Measurements from ENCODE around the gene SECTM1. TPM values are rescaled to one million over a fixed set of nuclear protein-coding genes. Genes with fewer than 3 reads are reported as not detected.
"Not testable (repeated sequence)": the region's sequence is repeated elsewhere in the genome, so short reads cannot be mapped to it uniquely, and the experiment has no call there.

SECTM1 gene
- 0.51 and 0.65 TPM in 2 replicates for total RNA-seq (2014; rRNA removed; shearing (Covaris generic))

GRCh38 chr17:82333279-82334171 lies at the start of gene SECTM1:
SECTM1 (minus strand) TSS chr17:82333766; CDS start chr17:82327240, 6,526 bp downstream.
- peak; percentile 40 for DNase-seq (ENCODE audit: low read depth)

GRCh38 chr17:82382933-82383255 lies 49.3 kb upstream of the SECTM1 start:
- no peak for DNase-seq (ENCODE audit: low read depth)

- DNase-seq (ENCODE audit: low read depth) = peak; percentile 7
Observed at GRCh38 chr17:82382220-82382932, 48.8 kb upstream of the SECTM1 start.

- DNase-seq (ENCODE audit: low read depth) = not testable (repeated sequence)
Observed at GRCh38 chr17:82381703-82382009, 48.1 kb upstream of the SECTM1 start.

- DNase-seq (ENCODE audit: low read depth) = no peak
Observed at GRCh38 chr17:82380860-82381702, 47.5 kb upstream of the SECTM1 start.

GRCh38 chr17:82378741-82379021 lies 45.1 kb upstream of the SECTM1 start:
- DNase-seq (ENCODE audit: low read depth) = no peak

GRCh38 chr17:82377924-82378740 lies 44.6 kb upstream of the SECTM1 start:
- DNase-seq (ENCODE audit: low read depth) = no peak

GRCh38 chr17:82377294-82377693 lies 43.7 kb upstream of the SECTM1 start:
- not testable (repeated sequence) for DNase-seq (ENCODE audit: low read depth)

GRCh38 chr17:82376042-82376730 lies 42.6 kb upstream of the SECTM1 start:
- no peak for DNase-seq (ENCODE audit: low read depth)

- no peak for DNase-seq (ENCODE audit: low read depth)
Observed at GRCh38 chr17:82375359-82376041, 41.9 kb upstream of the SECTM1 start.

- DNase-seq (ENCODE audit: low read depth) = no peak
Observed at GRCh38 chr17:82374626-82375331, 41.2 kb upstream of the SECTM1 start.

- no peak for DNase-seq (ENCODE audit: low read depth)
Observed at GRCh38 chr17:82373731-82374625, 40.4 kb upstream of the SECTM1 start.

GRCh38 chr17:82373072-82373452 lies 39.5 kb upstream of the SECTM1 start:
- not testable (repeated sequence) for DNase-seq (ENCODE audit: low read depth)

GRCh38 chr17:82372249-82373071 lies 38.9 kb upstream of the SECTM1 start:
- no peak for DNase-seq (ENCODE audit: low read depth)

- DNase-seq (ENCODE audit: low read depth) = no peak
Observed at GRCh38 chr17:82371333-82372248, 38.0 kb upstream of the SECTM1 start, which contains the start of gene UTS2R. UTS2R (plus strand) TSS chr17:82371765; CDS start chr17:82374325, 2,560 bp downstream.

GRCh38 chr17:82370471-82371332 lies 37.1 kb upstream of the SECTM1 start:
- no peak for DNase-seq (ENCODE audit: low read depth)

Data from Daoy (cell line).